PC-3 (cell line): ENCODE results near the gene HMGCS2.

Experiments used
- EZH2 ChIP-seq: fragments of 300-600 bp; sonication (generic); IDR thresholded peaks from one replicate; pipeline ENCODE4 v1.6.1; 2017; ENCODE audit warnings: antibody characterized with exemption, mild to moderate bottlenecking, low read length; ENCODE audit not compliant: unreplicated experiment
- TF ChIP-seq, protein P1 (sequence below): fragments of 300-600 bp; sonication (generic); conservative IDR thresholded peaks from 2 replicates; pipeline ENCODE4 v1.5.1; 2017; ENCODE audit warnings: antibody characterized with exemption, low read depth, mild to moderate bottlenecking, low read length

GRCh38 chr1:119797606-119798005, 28.9 kb upstream of the HMGCS2 start:
- no peak for TF ChIP-seq EZH2
- TF ChIP-seq, protein P1, sequence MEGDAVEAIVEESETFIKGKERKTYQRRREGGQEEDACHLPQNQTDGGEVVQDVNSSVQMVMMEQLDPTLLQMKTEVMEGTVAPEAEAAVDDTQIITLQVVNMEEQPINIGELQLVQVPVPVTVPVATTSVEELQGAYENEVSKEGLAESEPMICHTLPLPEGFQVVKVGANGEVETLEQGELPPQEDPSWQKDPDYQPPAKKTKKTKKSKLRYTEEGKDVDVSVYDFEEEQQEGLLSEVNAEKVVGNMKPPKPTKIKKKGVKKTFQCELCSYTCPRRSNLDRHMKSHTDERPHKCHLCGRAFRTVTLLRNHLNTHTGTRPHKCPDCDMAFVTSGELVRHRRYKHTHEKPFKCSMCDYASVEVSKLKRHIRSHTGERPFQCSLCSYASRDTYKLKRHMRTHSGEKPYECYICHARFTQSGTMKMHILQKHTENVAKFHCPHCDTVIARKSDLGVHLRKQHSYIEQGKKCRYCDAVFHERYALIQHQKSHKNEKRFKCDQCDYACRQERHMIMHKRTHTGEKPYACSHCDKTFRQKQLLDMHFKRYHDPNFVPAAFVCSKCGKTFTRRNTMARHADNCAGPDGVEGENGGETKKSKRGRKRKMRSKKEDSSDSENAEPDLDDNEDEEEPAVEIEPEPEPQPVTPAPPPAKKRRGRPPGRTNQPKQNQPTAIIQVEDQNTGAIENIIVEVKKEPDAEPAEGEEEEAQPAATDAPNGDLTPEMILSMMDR: no peak
